NB4 (cell line): ENCODE measurements around the gene LRWD1.
"Not testable (repeated sequence)": the region's sequence is repeated elsewhere in the genome, so short reads cannot be mapped to it uniquely, and the experiment has no call there.

ENCODE experiments used
- DNase-seq: peaks from one replicate; pipeline ENCODE4 v3.0.0; 2010; ENCODE audit warnings: low read depth
- H3K4me3 ChIP-seq: one replicate; pipeline ENCODE4 v1.5.1; 2011; ENCODE audit warnings: mild to moderate bottlenecking, low read depth, low read length, moderate library complexity
- CTCF ChIP-seq: IDR thresholded peaks from one replicate; pipeline ENCODE4 v1.5.1; 2012; ENCODE audit warnings: low read depth, low read length

Gene LRWD1

GRCh38 chr7:102478314-102479208 lies 13.8 kb downstream of the LRWD1 start, which contains the start of gene POLR2J:
Gene POLR2J, minus strand, starts transcription at chr7:102478922. Its CDS starts 62 bp downstream, at chr7:102478860.
- TF ChIP-seq CTCF: peak; percentile 11
- DNase-seq: peak; percentile 87
- peak within 1 kb of the TSS; percentile 49 for H3K4me3 ChIP-seq

- DNase-seq, H3K4me3 ChIP-seq: not testable (repeated sequence)
These were observed 14.4 kb downstream of the LRWD1 start for GRCh38 chr7:102479209-102479584.

DNA sequence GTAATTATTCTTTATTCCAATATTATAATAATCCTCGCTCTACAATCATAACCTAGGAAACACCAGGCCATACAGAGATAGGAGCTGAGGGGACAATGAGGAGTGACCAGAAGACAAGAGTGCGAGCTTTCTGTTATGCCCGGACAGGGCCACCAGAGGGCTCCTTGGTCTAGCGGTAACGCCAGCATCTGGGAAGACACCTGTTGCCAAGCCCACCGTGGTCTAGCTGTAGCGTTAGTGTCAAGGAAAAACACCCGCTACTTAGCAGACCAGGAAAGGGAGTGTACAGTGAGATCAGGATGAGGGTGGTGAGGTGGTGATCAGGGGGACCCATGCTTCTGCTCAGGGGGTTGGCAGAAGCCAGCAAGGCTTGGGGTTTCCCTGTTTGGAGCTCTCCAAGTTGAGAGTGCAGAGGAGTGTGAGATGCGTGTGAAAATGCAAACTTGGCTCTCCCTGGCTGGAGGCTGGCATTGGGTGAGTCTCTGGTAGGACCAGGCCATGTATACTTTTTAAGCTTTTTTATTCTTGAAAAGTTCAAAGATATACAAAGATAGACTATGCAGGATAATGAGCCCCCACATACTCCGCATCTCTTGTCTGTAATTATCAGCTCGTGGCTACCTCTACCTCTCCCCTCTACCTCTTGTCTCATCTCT lies 15.3 kb downstream of the LRWD1 start:
- not testable (repeated sequence) for DNase-seq, H3K4me3 ChIP-seq
- peak; percentile 25 for TF ChIP-seq CTCF

GRCh38 chr7:102481962-102482361 lies 17.2 kb downstream of the LRWD1 start:
- H3K4me3 ChIP-seq, DNase-seq: not testable (repeated sequence)

GRCh38 chr7:102484317-102484716 lies 19.5 kb downstream of the LRWD1 start:
- not testable (repeated sequence) for DNase-seq, H3K4me3 ChIP-seq

- not testable (repeated sequence) for H3K4me3 ChIP-seq, DNase-seq
These were observed 25.8 kb downstream of the LRWD1 start for GRCh38 chr7:102490529-102491075.

DNA sequence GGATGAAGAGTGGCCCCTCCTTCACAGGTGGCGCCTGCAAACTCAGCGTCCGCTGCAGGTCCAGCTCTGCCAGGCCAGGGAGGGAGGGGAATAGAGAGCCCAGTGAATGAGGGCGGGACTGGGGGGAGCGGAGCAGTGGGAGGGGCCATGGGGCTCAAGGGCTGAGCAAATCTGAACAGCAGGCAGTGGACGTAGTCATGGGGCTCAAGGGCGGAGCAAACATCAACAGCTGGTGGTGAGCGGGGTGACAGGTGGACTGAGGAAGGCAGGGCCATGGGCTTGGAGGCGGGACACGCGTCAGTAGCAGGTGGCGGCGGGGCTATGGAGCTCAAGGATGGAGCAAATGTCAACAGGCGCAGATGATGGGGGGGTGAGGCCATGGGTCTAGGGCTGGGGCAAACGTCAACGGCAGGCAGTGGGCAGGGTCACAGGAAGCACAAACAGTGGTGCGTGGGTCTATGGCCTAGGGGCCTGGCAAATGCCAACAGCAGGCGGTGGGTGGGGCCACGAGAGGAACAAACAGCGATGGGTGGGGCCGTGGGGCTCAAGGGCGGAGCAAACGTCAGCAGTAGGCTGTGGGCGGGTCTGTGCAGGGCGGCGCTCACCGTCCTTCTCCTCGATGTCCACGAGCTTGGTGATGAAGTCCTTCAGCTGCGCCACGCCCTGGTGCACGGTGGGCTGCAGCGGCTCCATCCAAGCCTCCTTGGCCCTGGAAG lies 28.6 kb downstream of the LRWD1 start:
- not testable (repeated sequence) for H3K4me3 ChIP-seq, DNase-seq

DNA sequence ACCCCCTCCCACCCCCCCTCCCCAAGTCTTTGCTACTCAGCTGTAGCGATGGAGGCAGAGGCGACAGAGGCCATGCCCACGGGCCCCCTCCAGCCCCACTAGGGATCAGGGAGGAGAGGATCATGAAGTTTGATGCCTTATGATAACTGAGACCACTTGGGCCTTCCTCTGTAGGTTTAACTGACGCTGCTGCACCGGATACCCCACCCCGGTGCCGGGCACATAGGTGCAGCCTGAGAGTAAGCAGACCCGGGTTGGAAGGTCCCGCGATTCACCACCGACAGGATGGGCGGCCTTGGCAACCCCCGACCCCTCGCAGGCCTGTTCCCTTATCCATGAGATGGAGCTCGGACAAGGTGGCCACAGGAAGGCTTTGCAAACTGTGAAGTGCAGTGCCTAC lies 29.2 kb downstream of the LRWD1 start:
- H3K4me3 ChIP-seq, DNase-seq: not testable (repeated sequence)

DNA sequence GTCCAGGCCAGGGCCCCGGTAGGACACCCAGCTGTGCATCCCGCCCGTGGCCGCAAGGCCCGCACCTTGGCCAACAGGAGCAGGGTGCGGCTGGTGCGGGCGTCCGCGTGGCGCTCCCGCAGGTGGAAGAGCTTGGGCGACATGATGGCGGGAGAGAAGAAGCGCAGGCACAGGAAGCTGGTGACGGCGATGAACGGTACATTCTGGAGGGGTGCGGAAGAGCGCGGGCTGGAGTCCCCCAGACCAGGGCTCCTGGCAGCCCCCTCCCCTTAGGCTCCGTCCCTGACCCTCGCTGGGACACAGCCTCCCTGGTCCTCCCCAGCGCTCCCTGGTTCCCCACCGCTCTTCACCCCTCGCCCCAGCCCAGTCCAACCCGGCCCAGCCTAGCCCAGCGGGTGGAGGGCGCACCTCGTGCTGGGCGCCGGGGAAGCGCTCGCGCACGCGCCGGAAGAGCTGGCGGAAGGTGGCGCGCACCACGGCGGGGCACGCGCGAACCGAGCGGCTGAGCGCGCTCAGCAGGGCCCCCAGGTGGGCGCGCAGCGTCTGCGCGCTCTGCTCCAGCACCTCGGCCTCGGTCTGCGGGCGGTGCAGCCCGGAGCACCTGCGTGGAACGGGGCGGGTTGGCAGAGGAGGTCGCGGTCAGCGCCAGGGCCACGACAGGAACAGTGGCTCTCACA lies 29.8 kb downstream of the LRWD1 start:
- not testable (repeated sequence) for H3K4me3 ChIP-seq, DNase-seq

GRCh38 chr7:102496861-102497260 lies 32.1 kb downstream of the LRWD1 start:
- not testable (repeated sequence) for H3K4me3 ChIP-seq, DNase-seq

DNA sequence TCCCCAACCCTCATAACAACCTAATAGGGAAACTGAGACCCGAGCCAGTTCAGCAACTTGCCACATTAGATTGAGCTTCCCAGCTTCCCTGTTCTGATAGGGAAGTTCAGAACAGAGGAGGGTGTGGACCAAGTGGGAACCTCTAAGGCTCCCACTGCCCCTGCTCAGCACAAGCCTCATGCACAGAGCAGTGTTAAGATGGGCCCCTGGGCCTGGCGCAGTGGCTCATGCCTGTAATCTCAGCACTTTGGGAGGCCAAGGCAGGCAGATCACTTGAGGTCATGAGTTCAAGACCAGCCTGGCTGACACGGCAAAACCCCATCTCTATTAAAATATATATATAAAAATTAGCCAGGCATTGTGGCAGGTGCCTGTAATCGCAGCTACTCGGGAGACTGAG lies 32.5 kb downstream of the LRWD1 start:
- not testable (repeated sequence) for H3K4me3 ChIP-seq, DNase-seq

DNA sequence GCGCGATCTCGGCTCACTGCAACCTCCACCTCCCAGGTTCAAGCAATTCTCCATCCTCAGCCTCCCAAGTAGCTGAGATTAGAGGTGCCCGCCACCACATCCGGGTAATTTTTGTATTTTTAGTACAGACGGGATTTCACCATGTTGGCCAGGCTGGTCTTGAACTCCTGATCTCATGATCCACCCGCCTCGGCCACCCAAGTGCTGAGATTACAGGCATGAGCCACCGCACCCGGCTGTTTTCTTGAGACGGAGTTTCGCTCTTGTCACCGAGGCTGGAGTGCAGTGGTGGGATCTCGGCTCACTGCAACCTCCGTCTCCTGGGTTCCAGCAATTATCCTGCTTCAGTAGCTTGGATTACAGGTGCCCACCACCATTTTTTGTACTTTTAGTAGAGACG lies 33.5 kb downstream of the LRWD1 start:
- DNase-seq: not testable (repeated sequence)

GRCh38 chr7:102503141-102503540 lies 38.4 kb downstream of the LRWD1 start:
- not testable (repeated sequence) for H3K4me3 ChIP-seq, DNase-seq

More for the DNA sequence above, 33.5 kb downstream of the LRWD1 start:
- not testable (repeated sequence) for H3K4me3 ChIP-seq

GRCh38 chr7:102505298-102506185 lies 40.8 kb downstream of the LRWD1 start:
- not testable (repeated sequence) for DNase-seq, H3K4me3 ChIP-seq
